HepG2 (cell line): ENCODE results near the gene PGC. TPM values are rescaled to one million over a fixed set of nuclear protein-coding genes. Genes with fewer than 3 reads are reported as not detected.

Experiments
- BRCA1 ChIP-seq: sonication (generic); formaldehyde crosslinking; IDR thresholded peaks from 2 replicates; pipeline ENCODE4 v1.4.0; 2020; ENCODE audit warnings: missing genetic modification reagents
- CEBPG ChIP-seq: IDR thresholded peaks from 2 replicates; pipeline ENCODE4 v1.6.1; 2016
- ELF3 ChIP-seq: IDR thresholded peaks from 2 replicates; pipeline ENCODE4 v1.6.1; 2016; ENCODE audit warnings: missing genetic modification reagents, missing compliant biosample characterization
- FOSL1 ChIP-seq: sonication (generic); formaldehyde crosslinking; IDR thresholded peaks from 2 replicates; pipeline ENCODE4 v1.9.0; 2021; ENCODE audit warnings: missing genetic modification reagents, borderline replicate concordance
- GABPA ChIP-seq, 2 experiments: IDR thresholded peaks; 2 replicates each; pipeline ENCODE4 v1.6.1; 2011 to 2016; ENCODE audit warnings: low read depth in 2 of 2, low read length in 1 of 2, missing biosample characterization in 1 of 2, missing genetic modification characterization in 1 of 2
- GABPB1 ChIP-seq: IDR thresholded peaks from 2 replicates; pipeline ENCODE4 v1.6.1; 2016; ENCODE audit warnings: mild to moderate bottlenecking, missing genetic modification reagents, moderate library complexity, missing compliant biosample characterization
- HNRNPUL1 ChIP-seq: fragments of 200-400 bp; formaldehyde crosslinking; IDR thresholded peaks from 2 replicates; pipeline ENCODE4 v1.6.1; 2017; ENCODE audit warnings: low read depth, mild to moderate bottlenecking, low read length, moderate library complexity
- KLF12 ChIP-seq: sonication (generic); formaldehyde crosslinking; IDR thresholded peaks from 2 replicates; pipeline ENCODE4 v1.4.0; 2020; ENCODE audit warnings: missing genetic modification reagents, borderline replicate concordance
- MIER2 ChIP-seq: IDR thresholded peaks from 2 replicates; pipeline ENCODE4 v1.6.1; 2016; ENCODE audit warnings: missing biosample characterization, missing genetic modification reagents
- MTF2 ChIP-seq: sonication (generic); formaldehyde crosslinking; IDR thresholded peaks from 2 replicates; pipeline ENCODE4 v1.5.0; 2020; ENCODE audit warnings: missing genetic modification reagents, borderline replicate concordance
- NCOA5 ChIP-seq: sonication (generic); formaldehyde crosslinking; IDR thresholded peaks from 2 replicates; pipeline ENCODE4 v1.4.0; 2020; ENCODE audit warnings: missing genetic modification reagents
- NFATC3 ChIP-seq: sonication (generic); formaldehyde crosslinking; IDR thresholded peaks from 2 replicates; pipeline ENCODE4 v1.5.1; 2020; ENCODE audit warnings: mild to moderate bottlenecking, missing genetic modification reagents
- RAD21 ChIP-seq: fragments of 450-650 bp; formaldehyde crosslinking; IDR thresholded peaks from 2 replicates; pipeline ENCODE4 v1.5.0; 2020; ENCODE audit warnings: mild to moderate bottlenecking
- RBAK ChIP-seq: sonication (generic); formaldehyde crosslinking; IDR thresholded peaks from 2 replicates; pipeline ENCODE4 v1.5.1; 2020; ENCODE audit warnings: mild to moderate bottlenecking, missing genetic modification reagents
- SRY ChIP-seq: sonication (generic); formaldehyde crosslinking; IDR thresholded peaks from 2 replicates; pipeline ENCODE4 v1.8.0; 2022; ENCODE audit warnings: mild to moderate bottlenecking, missing genetic modification reagents
- TBX3 ChIP-seq: fragments of 450-650 bp; IDR thresholded peaks from 2 replicates; pipeline ENCODE4 v1.6.1; 2017; ENCODE audit warnings: antibody characterized with exemption, mild to moderate bottlenecking, inconsistent platforms, borderline replicate concordance
- ZBTB20 ChIP-seq: sonication (generic); formaldehyde crosslinking; IDR thresholded peaks from 2 replicates; pipeline ENCODE4 v1.8.1; 2023; ENCODE audit warnings: missing genetic modification reagents, low read depth, mild to moderate bottlenecking, borderline replicate concordance
- ZBTB42 ChIP-seq: sonication (generic); formaldehyde crosslinking; IDR thresholded peaks from 2 replicates; pipeline ENCODE4 v1.5.0; 2020; ENCODE audit warnings: mild to moderate bottlenecking, missing genetic modification reagents
- ZNF282 ChIP-seq: fragments of 450-650 bp; IDR thresholded peaks from 2 replicates; pipeline ENCODE4 v1.6.1; 2018; ENCODE audit not compliant: partially characterized antibody
- ZNF44 ChIP-seq: sonication (generic); formaldehyde crosslinking; IDR thresholded peaks from 2 replicates; pipeline ENCODE4 v1.5.1; 2020; ENCODE audit warnings: mild to moderate bottlenecking, missing genetic modification reagents
- ZNF678 ChIP-seq: sonication (generic); formaldehyde crosslinking; IDR thresholded peaks from 2 replicates; pipeline ENCODE4 v1.4.0; 2020; ENCODE audit warnings: mild to moderate bottlenecking, missing genetic modification reagents
- ZNF746 ChIP-seq: sonication (generic); formaldehyde crosslinking; IDR thresholded peaks from 2 replicates; pipeline ENCODE4 v1.8.0; 2022; ENCODE audit warnings: mild to moderate bottlenecking, missing genetic modification reagents
- ZNF816 ChIP-seq: sonication (generic); formaldehyde crosslinking; IDR thresholded peaks from 2 replicates; pipeline ENCODE4 v1.8.0; 2022; ENCODE audit warnings: missing genetic modification reagents, mild to moderate bottlenecking, borderline replicate concordance
- ZNF83 ChIP-seq: sonication (generic); formaldehyde crosslinking; IDR thresholded peaks from 2 replicates; pipeline ENCODE4 v1.4.0; 2020; ENCODE audit warnings: missing genetic modification reagents, mild to moderate bottlenecking, borderline replicate concordance
- ZNF879 ChIP-seq: sonication (generic); formaldehyde crosslinking; IDR thresholded peaks from 2 replicates; pipeline ENCODE4 v1.8.1; 2023; ENCODE audit warnings: missing genetic modification reagents
- polyA plus RNA-seq, 8 experiments: library from polyadenylated mRNA; depleted of rRNA in 3 of 8; stranded (reverse) in 7 of 8; unstranded in 1 of 8; fragments of >200 nt; fragmentation: Illumina TruSeq in 4 of 8; extraction: Trizol in 4 of 8; gene quantifications; 2 replicates each; pipeline versions ENCODE4 v1.2.1 to v1.2.3, GENCODE V29; 2011 to 2016; ENCODE audit warnings: low read depth in 4 of 8, missing spikeins in 1 of 8, mixed read lengths in 1 of 8; ENCODE audit not compliant: insufficient read depth in 1 of 8
- total RNA-seq, 5 experiments: library from RNA; depleted of rRNA; stranded (reverse); fragments of >200 nt; fragmentation: Illumina TruSeq; extraction: Trizol; gene quantifications; 2 replicates each; pipeline ENCODE4 v1.2.3, GENCODE V29; 2016; ENCODE audit warnings: low read depth in 1 of 5
- TF ChIP-seq, protein P1 (sequence below): sonication (generic); formaldehyde crosslinking; IDR thresholded peaks from 2 replicates; pipeline ENCODE4 v1.5.0; 2020; ENCODE audit warnings: mild to moderate bottlenecking, missing genetic modification reagents
- TF ChIP-seq, protein P2 (sequence below): sonication (generic); formaldehyde crosslinking; IDR thresholded peaks from 2 replicates; pipeline ENCODE4 v1.5.0; 2020; ENCODE audit warnings: mild to moderate bottlenecking, missing genetic modification reagents, moderate library complexity
- TF ChIP-seq, protein P3 (sequence below): sonication (generic); formaldehyde crosslinking; IDR thresholded peaks from 2 replicates; pipeline ENCODE4 v1.4.0; 2020; ENCODE audit warnings: missing genetic modification reagents

The PGC gene
- total and polyA plus RNA-seq, 2 of the 13 experiments (the other 11 are each of a cell fraction or from before 2014, with no cell fraction given) = 426 to 502 TPM

DNA sequence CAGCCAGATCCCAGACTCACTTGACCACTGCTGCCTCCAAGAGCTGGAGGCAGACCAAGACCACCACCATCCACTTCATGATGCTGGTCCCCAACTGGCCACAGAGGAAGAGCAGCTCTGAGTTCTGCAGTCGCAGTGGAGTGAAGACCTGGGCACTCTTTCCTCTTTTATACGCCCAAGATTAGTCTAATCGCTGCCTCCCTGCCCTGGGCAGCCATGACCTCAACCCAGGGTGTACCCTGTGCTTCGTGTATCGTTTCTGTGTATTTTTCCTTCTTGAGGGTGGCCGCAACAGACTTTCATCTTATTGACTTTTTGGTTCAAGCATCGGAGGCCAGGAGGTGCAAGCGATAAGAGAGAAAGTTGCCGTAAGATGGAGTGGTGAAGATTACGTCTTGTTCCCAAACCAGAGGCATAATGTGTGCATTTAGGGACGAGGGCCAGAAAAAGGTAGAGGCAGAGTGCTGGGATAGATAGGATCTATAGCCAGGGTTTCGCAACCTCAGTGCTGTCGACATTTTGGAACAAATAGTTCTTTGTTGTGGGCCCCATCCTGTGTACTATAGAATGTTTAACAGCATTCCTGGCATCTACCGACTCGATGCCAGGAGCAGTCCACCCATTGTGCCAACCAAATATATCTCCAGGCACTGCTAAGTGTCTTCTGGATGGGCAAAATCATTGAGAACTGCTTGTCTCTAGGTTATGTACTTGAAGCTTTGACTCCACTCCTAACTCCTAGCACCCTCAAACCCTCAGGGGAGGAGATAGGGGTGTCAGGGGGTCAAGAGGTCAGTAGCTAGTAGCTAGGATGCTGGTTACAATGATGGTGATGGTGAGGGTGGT is at the start of gene PGC (continued):
- TF ChIP-seq ZNF879 (CRISPR knock-in tag) (no peak), HNRNPUL1 (no peak), TBX3 (0 out of 2 replicates have a peak, but pooled peaks have one; percentile 33), ZNF746 (CRISPR knock-in tag) (peak; percentile 31; the same call in 1 of the 2 replicates), ZNF83 (CRISPR knock-in tag) (no peak), CEBPG (CRISPR knock-in tag) (peak; percentile 98), SRY (CRISPR knock-in tag) (no peak), ZNF816 (CRISPR knock-in tag) (peak; percentile 66; the same call in 1 of the 2 replicates), GABPB1 (CRISPR knock-in tag) (0 out of 2 replicates have a peak, but pooled peaks have one; percentile 23), MTF2 (CRISPR knock-in tag) (no peak), ZNF282 (no peak), ZNF44 (CRISPR knock-in tag) (peak; percentile 78; the same call in 1 of the 2 replicates), FOSL1 (CRISPR knock-in tag) (no peak), KLF12 (CRISPR knock-in tag) (no peak), NFATC3 (CRISPR knock-in tag) (peak; percentile 77; the same call in 1 of the 2 replicates), ZNF678 (no peak), ZBTB42 (no peak), ZBTB20 (CRISPR knock-in tag) (peak; percentile 99), RAD21 (no peak; the same call in 1 of the 2 replicates), MIER2 (CRISPR knock-in tag) (no peak; the same call in 1 of the 2 replicates), RBAK (CRISPR knock-in tag) (no peak), NCOA5 (CRISPR knock-in tag) (no peak), GABPA (IDR thresholded peaks at IDR 0.05; ENCODE audit: low read depth, low read length) (no peak), GABPA (CRISPR knock-in tag; IDR thresholded peaks at IDR 0.05; ENCODE audit: low read depth) (no peak), BRCA1 (CRISPR knock-in tag) (no peak), ELF3 (peak; percentile 64)
- TF ChIP-seq, protein P1, sequence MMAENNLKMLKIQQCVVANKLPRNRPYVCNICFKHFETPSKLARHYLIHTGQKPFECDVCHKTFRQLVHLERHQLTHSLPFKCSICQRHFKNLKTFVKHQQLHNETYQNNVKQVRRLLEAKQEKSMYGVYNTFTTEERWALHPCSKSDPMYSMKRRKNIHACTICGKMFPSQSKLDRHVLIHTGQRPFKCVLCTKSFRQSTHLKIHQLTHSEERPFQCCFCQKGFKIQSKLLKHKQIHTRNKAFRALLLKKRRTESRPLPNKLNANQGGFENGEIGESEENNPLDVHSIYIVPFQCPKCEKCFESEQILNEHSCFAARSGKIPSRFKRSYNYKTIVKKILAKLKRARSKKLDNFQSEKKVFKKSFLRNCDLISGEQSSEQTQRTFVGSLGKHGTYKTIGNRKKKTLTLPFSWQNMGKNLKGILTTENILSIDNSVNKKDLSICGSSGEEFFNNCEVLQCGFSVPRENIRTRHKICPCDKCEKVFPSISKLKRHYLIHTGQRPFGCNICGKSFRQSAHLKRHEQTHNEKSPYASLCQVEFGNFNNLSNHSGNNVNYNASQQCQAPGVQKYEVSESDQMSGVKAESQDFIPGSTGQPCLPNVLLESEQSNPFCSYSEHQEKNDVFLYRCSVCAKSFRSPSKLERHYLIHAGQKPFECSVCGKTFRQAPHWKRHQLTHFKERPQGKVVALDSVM = peak; percentile 70
- TF ChIP-seq, protein P2, sequence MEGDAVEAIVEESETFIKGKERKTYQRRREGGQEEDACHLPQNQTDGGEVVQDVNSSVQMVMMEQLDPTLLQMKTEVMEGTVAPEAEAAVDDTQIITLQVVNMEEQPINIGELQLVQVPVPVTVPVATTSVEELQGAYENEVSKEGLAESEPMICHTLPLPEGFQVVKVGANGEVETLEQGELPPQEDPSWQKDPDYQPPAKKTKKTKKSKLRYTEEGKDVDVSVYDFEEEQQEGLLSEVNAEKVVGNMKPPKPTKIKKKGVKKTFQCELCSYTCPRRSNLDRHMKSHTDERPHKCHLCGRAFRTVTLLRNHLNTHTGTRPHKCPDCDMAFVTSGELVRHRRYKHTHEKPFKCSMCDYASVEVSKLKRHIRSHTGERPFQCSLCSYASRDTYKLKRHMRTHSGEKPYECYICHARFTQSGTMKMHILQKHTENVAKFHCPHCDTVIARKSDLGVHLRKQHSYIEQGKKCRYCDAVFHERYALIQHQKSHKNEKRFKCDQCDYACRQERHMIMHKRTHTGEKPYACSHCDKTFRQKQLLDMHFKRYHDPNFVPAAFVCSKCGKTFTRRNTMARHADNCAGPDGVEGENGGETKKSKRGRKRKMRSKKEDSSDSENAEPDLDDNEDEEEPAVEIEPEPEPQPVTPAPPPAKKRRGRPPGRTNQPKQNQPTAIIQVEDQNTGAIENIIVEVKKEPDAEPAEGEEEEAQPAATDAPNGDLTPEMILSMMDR (CRISPR knock-in tag) = peak; percentile 16; the same call in 1 of the 2 replicates
- TF ChIP-seq, protein P3, sequence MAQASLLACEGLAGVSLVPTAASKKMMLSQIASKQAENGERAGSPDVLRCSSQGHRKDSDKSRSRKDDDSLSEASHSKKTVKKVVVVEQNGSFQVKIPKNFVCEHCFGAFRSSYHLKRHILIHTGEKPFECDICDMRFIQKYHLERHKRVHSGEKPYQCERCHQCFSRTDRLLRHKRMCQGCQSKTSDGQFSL = no peak
